GM21576 (cell line): Measurements from ENCODE around the gene PANK4.

Experiments used
- ATAC-seq: cut with Tn5 transposase; IDR thresholded peaks from one replicate; pipeline ENCODE4 v1.9.1; 2021; ENCODE audit warnings: mild to moderate bottlenecking, moderate library complexity; ENCODE audit not compliant: unreplicated experiment

PANK4 gene

GRCh38 chr1:2546515-2547209 lies 20.3 kb upstream of the PANK4 start:
- ATAC-seq, result peak; percentile 33

DNA sequence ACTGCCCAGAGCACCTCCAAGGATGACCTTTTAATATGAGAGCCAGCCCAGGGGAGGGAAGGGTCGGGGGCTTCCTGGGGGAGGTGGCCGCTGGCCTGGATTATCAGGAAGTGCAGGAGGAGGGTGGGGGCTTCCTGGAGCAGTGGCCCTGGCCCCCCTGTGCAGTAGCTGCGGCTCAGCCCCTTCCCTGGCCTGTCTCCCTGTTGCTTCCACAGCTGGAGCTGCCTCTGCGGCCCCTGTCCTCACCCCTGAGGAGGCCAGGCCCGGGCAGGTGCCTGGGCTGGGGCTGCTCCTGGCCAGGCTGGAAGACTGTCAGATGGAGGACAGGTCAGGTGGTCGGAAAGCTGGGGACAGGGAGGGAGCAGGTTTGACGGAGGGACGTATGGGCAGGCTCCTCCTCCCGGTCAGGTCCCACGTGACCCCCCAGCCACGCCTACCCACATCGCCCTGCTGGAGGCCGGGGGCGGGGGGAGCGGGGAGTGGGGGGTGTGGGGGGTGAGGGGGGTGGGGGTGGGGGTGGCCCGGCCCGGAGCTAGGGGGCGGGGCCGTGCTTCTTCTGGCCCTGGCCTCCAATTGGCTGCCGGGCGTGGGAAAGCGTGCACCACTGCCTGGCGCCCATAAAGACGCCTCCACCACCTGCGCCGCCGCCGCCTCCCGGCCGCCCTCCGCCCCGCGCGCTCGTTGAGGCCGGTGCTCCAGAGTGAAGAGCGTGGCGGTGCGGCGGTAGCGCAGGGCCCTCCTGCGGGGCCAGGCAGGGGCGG lies 19.5 kb upstream of the PANK4 start:
- peak; percentile 28 for ATAC-seq

DNA sequence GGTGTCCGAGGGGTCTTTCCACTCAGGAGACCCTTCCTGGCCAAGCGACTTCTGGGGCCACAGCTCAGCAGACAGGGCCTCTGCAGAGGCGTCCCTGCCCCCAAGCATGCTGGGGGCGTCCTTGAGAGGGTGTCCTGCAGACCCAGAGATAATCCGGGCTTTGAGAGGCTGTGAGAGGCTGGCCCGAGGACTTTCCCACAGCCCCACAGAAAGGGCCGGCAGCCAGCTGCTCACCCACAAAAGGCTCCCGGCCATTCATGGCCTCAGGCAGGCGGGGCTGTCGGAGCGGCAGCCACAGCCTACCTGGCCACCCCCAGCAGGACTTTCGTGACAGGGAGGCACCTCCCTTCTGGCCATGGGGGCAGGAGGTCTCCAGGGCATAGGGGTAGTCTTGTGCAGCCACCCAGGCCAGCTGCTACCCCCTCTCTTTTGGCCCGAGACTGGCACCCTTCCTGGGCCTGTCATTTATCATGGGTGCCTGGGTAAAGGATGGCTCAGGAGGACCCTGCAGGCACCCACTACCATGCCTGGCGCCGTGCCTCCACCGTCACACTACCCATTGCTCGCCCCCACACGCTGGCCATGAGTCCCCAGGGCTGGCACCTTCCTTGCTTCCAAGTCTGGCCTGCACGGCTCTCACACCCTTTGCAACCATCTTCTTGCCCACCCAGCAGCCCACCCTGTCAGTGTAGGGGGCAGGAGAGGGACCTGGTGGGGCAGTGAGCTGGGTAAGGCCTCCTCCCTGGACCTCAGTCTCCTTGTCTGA lies 18.7 kb upstream of the PANK4 start:
- no peak for ATAC-seq

GRCh38 chr1:2544093-2544874 lies 17.9 kb upstream of the PANK4 start:
- no peak for ATAC-seq

DNA sequence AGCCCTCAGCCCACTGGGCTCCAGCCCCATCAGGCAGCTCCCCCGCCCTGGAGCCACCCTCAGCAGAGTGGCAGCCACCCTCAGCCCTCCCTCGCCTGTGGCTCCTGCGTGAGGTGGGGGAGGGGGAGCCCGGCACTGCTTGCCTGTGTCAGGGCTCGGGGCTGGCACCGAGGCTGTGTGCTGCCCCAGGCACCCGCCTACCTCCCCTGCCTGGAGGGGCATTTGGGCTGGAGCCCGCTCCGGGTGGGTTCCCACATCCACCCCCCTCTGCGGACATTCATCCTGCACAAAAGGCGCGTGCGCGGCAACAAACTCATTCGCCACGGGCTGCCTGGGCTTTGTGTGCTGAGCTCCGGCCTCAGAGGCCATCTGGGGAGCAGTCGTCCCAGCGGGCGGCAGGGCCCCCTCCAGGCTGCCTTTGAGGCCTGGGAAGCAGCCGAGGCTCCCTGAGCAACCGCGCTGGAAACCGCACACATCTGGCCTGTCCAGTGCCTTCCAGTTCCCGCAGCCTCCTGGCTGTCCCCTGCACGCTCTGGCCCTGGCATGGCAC lies 17.2 kb upstream of the PANK4 start:
- ATAC-seq, result no peak

DNA sequence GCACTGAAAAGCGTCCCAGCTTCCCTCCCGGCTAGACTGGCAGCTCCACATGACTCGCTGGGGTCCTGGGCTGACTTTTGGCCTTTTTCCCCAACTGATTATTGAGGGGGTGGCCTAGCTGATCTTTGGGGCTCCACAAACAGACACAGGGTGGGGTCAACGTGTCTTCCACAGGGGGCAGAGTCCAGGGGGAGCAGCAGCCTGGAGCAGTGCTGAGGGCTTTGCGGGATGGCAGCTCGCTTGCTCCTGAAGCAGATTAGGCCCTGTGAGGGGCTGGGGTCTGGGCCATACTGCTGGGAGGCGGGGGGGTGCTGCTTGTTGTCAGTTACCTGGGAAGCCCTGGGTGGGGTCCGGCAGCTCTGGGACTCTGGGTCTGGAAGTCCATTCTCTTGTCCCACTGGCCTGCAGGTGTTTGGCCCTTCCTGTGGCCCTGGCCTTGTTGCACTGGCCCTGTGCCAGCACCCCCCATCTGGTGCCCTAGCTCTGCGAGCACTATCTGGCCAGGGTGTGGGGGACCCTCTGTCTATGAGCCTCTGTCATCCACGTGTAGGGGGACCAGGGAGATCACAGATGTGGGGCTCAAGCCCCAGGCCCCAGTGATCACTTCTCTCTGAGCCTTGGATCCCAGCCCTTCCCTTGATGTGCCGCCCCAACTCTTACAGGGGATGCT lies 16.0 kb upstream of the PANK4 start:
- ATAC-seq, result no peak

DNA sequence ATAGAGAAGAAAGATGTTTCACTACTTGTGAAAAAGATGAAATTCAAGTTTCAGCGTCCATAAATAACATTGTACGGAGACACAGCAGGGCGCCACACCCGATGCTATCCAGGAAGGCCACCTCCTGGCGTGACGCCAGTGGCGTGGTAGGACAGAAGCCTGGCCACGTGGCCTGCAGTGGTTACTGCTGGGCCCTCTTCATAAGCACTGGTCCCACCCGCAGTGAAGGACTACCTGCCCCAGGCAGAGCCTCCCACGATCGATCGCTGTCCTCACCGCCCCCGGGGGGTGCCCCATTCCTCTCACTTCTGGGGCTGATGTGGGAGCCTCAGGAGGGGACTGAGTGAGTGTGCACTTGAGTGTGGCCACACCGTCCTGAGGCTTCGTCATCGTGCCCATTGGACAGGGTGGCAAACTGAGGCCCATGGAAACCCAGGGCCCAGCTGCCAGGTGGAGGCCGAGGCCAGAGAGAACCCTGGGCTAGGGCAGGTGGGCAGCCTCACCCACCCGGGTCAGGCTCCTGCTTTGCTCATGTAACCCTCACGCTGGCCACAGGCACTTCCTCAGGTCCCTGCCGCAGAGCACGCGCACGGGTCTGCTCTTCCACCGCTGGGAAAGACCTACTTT lies 15.3 kb upstream of the PANK4 start:
- ATAC-seq, result no peak

DNA sequence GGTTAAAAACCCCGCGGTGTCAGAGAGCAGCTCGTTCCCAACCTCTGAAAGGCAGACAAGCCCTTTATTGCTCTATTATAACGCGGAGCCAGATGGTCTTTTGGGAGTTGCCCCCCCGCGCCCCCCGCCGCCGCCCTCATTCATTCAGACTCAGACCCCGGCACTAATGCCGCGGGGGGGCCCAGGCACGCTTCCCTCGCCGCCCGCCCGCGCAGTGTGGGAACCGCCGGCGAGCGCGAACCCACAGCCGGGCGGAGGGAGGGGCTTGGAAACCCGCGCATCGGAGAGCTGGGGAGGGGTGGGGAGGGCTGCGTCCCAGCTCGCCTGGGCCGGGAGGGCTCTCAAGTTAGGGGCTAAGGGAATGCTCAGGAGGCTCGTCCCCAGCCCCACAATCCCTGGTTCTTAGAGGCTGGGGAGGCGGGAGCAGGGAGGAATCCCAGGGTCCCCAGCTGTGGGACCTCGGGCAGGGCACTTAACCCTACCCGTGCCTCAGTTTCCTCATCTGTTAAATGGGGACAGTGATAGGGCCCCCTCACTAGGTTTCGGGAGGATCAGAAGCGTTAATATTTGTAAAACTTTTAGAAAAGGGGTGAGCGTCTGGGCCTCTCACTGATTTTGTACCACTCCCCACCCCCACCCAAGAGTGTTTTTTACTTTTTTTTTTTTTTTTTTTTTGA lies 14.6 kb upstream of the PANK4 start:
- ATAC-seq, result no peak

- no peak for ATAC-seq
These were observed 13.0 kb upstream of the PANK4 start for GRCh38 chr1:2539312-2539907.

- no peak for ATAC-seq
These were observed 12.5 kb upstream of the PANK4 start for GRCh38 chr1:2538872-2539271.

DNA sequence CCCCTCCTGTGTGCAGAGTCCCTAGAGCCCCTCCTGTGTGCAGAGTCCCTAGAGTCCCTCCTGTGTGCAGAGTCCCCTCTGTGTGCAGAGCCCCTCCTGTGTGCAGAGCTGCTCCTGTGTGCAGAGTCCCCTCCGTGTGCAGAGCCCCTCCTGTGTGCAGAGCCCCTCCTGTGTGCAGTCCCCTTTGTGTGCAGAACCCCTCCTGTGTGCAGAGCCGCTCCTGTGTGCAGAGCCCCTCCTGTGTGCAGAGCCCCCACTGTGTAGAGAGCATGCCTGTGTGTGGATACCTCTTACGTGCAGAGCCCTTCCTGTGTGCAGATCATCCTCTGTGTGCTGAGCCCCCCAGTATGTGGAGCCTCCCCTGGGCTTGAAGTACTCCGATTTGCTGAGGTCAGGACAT lies 12.0 kb upstream of the PANK4 start:
- ATAC-seq, result no peak

DNA sequence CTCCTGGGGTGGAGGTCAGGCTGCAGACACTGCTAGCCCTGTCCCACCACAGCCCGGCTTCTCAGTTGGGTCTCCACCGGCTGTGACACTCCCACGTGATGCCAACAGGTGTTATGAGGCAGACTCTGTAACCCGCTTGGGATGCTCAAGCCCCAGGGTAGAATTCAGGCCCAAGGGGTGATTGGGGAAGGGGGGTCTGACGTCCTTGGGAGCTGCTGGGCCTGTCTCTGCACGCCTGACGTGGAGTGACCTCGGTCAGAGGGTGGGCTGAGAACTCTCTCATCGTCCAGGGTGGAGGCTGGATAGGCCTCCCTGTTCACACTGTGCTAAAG lies 11.4 kb upstream of the PANK4 start:
- ATAC-seq, result no peak

- ATAC-seq, result no peak
These were observed 9.6 kb upstream of the PANK4 start for GRCh38 chr1:2535981-2536380.

GRCh38 chr1:2535455-2535854 lies 9.1 kb upstream of the PANK4 start:
- no peak for ATAC-seq

DNA sequence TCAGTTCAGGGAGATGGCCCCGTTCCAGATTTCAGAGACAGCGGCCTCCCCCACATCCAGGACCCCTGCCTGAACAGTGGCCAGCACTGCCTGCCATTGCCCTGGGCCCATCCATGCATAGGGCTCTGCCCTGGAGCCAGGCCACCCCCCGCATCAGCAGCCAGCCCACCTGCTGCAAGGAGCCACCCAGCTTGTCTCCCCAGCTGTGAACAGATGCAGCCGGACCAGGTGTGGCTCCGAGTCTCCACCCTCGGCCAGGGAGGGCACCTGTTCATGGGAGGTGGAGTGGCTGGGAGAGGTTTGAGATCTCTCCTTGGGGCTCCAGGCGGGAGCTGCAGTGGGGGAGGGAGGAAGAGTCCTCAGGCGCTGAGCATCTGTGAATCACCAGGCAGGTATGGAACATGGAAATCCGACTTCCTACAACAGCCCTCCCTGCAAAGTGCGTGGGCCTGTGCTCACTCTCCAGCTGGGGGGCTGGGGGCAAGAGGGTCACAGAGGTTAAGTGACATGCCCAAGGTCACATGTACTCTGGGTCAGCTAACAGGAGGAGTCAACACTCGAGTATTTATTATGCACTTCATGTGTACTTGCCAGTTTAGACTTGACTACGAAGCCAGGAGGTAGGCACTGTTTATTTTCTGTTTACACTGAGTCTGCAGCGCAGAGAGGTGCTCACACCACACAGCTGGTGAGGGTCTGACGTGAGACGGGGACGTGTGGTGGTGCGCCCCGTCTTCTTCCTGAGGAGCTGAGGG lies 8.5 kb upstream of the PANK4 start:
- no peak for ATAC-seq

DNA sequence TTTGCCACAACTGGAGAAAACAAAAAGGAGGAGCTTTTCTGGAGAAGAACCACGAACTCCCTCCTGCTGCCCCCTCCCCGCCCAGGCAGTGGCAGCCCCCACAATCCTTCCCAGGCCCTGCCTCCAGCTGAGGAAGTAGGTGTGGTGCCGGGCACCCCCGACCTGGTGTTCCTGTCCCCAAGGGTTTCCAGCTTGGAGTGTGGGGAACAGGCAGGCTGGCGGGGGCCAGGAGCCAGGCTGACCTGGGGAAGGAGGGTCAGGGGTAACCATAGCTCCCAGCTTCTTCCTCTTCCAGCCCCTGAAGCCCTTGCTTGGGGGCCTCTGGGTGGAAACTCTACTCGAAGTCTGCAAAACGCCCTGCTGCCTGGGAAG lies 7.9 kb upstream of the PANK4 start:
- no peak for ATAC-seq

DNA sequence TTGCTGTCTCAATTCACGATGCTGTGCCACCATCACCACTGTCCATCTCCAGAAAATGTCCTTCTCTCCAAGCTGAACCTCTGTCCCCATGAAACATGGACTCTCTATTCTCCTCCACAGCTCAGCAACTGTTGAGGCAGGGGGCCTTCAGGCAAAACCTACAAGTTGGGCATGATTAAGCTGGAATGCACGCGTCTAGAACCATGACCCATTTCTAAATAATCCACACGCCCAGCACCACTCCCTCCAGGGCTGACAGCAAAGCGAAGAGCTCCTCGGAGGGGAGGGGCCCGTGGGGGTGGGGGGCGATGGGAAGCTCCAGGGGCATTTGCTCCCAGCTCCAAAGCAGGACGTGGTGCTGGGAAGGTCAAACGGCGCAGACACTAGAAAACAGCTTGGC lies 7.0 kb upstream of the PANK4 start:
- ATAC-seq, result no peak

- no peak for ATAC-seq
These were observed 6.2 kb upstream of the PANK4 start for GRCh38 chr1:2532485-2533160.
